GM10266 (cell line): ENCODE results near the gene CD63.

Source experiments
- DNase-seq: peaks from one replicate; pipeline ENCODE4 v3.0.0; 2012; ENCODE audit errors: extremely low spot score
- TF ChIP-seq, protein P1 (sequence below): IDR thresholded peaks from 2 replicates; pipeline ENCODE4 v1.5.1; 2012; ENCODE audit warnings: mild to moderate bottlenecking, low read depth; ENCODE audit not compliant: control insufficient read depth, insufficient read depth; ENCODE audit errors: missing control alignments

Gene CD63

DNA sequence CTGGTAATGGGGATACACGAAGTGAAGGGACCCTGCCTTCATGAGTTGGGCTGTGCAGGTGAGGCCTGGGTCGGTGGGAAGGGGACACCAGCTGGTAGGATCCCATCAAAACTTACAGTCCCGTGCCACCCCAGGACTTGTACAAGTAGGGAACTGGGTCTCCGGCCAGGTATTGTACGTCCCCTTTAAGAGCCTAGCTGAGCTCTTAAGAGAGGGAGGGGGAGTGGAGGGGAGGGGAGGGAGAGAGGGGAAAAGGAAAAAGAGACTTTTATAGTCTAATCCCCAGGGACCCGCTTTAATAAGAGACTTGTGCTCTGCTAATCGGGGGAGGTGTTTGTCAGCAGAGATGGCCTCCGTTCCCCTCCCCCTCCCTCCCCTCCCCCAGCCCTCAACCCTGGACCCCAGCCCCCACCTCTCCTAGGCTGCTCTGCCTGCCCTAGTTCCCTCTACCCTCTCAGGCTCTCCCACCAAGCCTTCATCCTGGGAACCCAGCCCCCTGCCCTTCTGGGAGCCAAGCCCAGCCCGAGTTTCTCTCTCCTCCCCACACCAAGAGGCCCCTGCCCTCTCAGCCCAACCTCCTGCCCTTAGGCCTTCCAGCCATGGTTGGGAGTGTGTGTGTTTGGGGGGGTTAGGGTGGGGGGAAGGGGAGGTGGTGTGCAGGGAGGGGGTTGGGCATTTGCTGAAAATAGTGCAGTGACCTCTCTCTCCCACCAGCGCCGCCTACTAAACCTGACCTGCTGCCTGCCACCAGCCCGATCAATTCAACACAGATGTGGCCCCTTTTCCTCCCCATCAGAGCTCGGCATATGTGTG lies 16.8 kb upstream of the CD63 start:
- peak; percentile 29 for DNase-seq
- TF ChIP-seq, protein P1, sequence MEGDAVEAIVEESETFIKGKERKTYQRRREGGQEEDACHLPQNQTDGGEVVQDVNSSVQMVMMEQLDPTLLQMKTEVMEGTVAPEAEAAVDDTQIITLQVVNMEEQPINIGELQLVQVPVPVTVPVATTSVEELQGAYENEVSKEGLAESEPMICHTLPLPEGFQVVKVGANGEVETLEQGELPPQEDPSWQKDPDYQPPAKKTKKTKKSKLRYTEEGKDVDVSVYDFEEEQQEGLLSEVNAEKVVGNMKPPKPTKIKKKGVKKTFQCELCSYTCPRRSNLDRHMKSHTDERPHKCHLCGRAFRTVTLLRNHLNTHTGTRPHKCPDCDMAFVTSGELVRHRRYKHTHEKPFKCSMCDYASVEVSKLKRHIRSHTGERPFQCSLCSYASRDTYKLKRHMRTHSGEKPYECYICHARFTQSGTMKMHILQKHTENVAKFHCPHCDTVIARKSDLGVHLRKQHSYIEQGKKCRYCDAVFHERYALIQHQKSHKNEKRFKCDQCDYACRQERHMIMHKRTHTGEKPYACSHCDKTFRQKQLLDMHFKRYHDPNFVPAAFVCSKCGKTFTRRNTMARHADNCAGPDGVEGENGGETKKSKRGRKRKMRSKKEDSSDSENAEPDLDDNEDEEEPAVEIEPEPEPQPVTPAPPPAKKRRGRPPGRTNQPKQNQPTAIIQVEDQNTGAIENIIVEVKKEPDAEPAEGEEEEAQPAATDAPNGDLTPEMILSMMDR = no peak

DNA sequence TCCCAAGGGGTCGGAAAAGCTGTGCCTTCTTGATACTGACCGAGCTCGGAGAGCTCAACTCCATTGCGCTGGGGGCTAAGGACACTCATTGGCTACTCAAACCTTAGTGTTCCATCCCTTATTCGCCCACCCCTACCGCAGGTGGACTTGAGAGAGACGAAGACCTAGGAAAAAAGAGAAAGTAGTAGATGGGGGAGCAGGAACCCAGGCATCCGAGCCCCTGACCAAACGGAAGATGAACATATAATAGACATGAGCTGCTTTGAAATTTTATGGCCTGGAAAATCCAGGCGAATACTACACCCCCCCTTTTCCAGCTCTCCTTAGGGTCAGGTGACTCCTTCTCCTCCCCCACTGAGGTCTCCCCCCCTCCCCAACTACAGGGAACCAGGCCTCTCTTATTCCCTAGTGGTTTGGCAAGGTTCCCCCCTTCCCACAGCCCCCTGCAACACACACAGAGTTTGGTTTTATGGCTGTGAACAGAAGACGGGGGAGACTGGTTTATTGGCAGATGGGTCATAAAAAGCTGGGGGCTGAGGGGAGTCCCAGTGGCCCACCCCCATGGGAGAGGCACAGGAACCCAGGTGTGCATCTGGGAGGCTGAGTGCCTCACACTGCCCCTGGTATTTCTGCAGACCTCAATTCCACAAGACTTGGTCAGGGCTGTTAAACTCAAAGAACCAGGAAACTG lies 15.7 kb upstream of the CD63 start:
- TF ChIP-seq, protein P1 = no peak
- no peak for DNase-seq

DNA sequence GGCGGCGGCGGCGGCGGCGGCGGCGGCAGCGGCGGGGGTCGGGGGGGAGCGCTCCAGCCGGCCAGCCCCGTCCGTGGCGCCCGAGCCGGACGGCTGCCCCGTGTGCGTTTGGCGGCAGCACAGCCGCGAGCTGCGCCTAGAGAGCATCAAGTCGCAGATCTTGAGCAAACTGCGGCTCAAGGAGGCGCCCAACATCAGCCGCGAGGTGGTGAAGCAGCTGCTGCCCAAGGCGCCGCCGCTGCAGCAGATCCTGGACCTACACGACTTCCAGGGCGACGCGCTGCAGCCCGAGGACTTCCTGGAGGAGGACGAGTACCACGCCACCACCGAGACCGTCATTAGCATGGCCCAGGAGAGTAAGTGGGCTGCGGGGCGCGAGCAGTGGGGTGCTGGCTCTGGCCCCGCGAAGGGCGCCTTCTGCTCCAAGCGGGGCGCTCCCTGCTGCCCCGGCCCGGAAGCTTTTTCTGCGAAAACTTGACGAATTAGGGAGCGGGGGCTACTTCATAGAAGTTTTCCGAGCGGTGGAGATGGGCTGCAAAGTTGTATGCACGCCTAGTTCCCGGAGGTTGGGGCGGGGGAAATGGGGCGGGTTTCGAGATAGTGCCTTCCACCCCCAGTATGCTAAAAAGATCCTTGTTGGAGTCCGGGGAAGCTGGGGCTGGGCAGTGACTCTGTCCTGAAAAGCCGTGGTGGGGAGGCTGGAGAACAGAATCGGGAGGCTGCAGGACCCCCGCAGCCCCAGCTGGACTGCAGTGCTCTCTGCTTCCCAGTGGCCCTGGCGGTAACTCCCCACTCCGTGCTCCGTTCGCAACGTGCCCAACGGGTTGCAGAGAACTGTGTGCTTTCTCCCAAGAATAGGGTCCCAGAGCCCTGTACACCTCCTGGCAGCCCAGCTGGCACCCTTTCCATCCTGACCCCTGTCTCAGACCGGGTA lies 14.9 kb upstream of the CD63 start:
- TF ChIP-seq, protein P1 = peak; percentile 27
- DNase-seq = peak; percentile 66

DNA sequence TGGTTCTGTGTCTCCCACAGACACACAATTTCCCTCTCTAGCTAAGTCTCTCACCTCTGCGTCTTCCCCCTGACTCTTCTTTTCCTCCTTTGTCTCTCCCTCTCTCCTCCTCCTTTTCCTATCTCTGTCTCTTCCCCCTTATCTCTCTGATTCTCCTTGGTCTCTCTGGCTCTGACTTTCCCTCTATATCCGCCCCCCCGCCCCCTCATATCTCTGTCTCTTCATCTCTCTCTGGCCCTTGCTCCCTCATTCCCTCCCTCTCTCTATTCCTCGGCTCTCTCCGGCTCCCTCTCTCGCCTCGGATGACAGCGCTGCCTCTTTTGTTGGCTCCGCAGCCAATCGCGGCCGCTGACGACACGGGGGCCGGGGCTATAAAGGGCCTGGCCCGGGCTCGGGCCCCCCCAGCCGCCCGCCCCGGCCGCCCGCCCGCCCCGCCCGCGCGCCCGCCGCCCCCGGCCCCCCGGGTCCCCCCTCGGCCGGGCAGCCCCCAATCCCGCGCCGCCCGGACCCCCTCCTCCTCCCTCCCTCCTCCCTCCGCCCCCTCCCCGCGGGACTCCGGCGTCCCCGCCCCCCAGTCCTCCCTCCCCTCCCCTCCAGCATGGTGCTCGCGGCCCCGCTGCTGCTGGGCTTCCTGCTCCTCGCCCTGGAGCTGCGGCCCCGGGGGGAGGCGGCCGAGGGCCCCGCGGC lies 14.1 kb upstream of the CD63 start, which contains the start of gene GDF11:
GDF11 (plus strand) TSS at position 404 of the 687 bp plus-strand sequence; CDS start at position 599, 195 bp downstream.
- peak; percentile 91 for DNase-seq
- TF ChIP-seq, protein P1 = no peak

DNA sequence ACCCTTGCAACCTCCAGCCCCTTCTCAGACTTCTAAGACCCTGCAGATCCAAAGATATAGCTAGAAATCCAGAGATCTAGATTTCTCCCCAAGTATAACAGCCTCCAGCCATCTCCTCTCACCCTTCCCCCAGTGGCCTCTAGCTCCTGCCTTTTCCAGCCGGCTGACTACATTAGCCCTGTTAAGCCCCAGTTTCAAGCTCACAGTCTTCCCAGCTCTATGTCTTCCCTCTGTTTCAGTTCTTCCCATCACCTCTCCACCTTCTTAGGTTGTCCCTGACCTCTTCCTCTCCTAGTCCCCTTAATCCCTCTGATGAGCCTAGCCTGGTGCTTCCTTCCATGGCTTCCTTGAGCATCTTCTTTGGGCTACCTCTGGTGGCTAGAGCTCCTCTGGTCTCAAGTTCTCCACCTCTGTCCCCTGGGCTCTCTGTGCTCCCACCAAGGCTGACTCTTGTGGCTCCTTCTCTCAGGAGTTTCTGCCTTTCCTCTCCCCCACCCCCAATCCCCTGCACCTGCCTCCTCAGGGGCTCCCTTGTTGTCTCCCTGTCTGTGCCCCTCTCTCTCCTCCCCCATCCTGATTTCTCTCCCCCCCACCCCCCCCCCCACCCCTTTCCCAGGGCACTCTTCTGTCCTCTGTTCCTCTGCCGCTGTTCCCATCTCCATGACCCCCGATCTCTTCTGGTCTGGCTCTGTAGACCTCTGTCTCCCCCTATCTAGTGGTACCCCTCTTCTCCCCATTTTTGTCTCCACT lies 13.3 kb upstream of the CD63 start:
- TF ChIP-seq, protein P1 = no peak
- no peak for DNase-seq

DNA sequence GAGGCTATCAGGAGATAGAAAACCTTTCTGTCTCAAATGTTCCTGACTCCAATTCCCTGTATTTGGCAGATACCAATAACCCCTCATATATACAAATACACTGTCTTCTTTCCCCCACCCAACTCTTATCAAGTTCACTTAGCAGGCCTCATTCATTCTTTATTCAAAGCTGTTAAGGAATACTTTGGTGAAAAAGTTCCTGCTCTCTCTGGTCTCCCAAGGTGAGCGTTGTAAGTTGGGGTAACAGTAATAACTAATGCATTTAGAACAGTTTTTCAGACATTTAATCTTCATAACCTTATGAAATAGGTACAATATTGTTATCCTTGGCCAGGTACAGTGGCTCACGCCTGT lies 10.2 kb upstream of the CD63 start:
- TF ChIP-seq, protein P1 = no peak
- DNase-seq = no peak
